ENCODE results near the gene HECW1.
"Not testable (repeated sequence)": the region's sequence is repeated elsewhere in the genome, so short reads cannot be mapped to it uniquely, and the experiment has no call there.

HECW1 gene

GRCh38 chr7:43481902-43482678 is 369.6 kb downstream of the HECW1 start:
- no peak overlapping the region for H3K4me3 ChIP-seq (ENCODE audit: low read depth, low read length)
- no peak for TF ChIP-seq CTCF (IDR thresholded peaks at IDR 0.05; ENCODE audit: control insufficient read depth, extremely low read depth, insufficient read depth)
- DNase-seq (ENCODE audit: low read depth) = no peak

- DNase-seq (ENCODE audit: low read depth) = no peak
- no peak for TF ChIP-seq CTCF (IDR thresholded peaks at IDR 0.05; ENCODE audit: control insufficient read depth, extremely low read depth, insufficient read depth)
- H3K4me3 ChIP-seq (ENCODE audit: low read depth, low read length) = no peak overlapping the region
These were observed 370.3 kb downstream of the HECW1 start for GRCh38 chr7:43482679-43483252.

GRCh38 chr7:43484678-43485395 is 372.4 kb downstream of the HECW1 start:
- H3K4me3 ChIP-seq (ENCODE audit: low read depth, low read length) = no peak overlapping the region
- TF ChIP-seq CTCF (IDR thresholded peaks at IDR 0.05; ENCODE audit: control insufficient read depth, extremely low read depth, insufficient read depth) = no peak
- no peak for DNase-seq (ENCODE audit: low read depth)

- H3K4me3 ChIP-seq (ENCODE audit: low read depth, low read length) = no peak overlapping the region
- no peak for DNase-seq (ENCODE audit: low read depth)
These were observed 373.1 kb downstream of the HECW1 start for GRCh38 chr7:43485580-43485979.

GRCh38 chr7:43486008-43486407 is 373.6 kb downstream of the HECW1 start:
- DNase-seq (ENCODE audit: low read depth); H3K4me3 ChIP-seq (ENCODE audit: low read depth, low read length): not testable (repeated sequence)

More at GRCh38 chr7:43485580-43485979, 373.1 kb downstream of the HECW1 start:
- no peak for TF ChIP-seq CTCF (IDR thresholded peaks at IDR 0.05; ENCODE audit: control insufficient read depth, extremely low read depth, insufficient read depth)

- DNase-seq (ENCODE audit: low read depth) = no peak
- H3K4me3 ChIP-seq (ENCODE audit: low read depth, low read length) = no peak overlapping the region
- no peak for TF ChIP-seq CTCF (IDR thresholded peaks at IDR 0.05; ENCODE audit: control insufficient read depth, extremely low read depth, insufficient read depth)
These were observed 374.2 kb downstream of the HECW1 start for GRCh38 chr7:43486634-43487033.

- H3K4me3 ChIP-seq (ENCODE audit: low read depth, low read length) = no peak overlapping the region
- no peak for TF ChIP-seq CTCF (IDR thresholded peaks at IDR 0.05; ENCODE audit: control insufficient read depth, extremely low read depth, insufficient read depth)
- no peak for DNase-seq (ENCODE audit: low read depth)
These were observed 375.3 kb downstream of the HECW1 start for GRCh38 chr7:43487731-43488073.

All from LNCaP clone FGC (cell line).